Occipital lobe (tissue), 2 donors: ENCODE results near the gene LGALS3BP. TPM values are rescaled to one million over a fixed set of nuclear protein-coding genes. Genes with fewer than 3 reads are reported as not detected.
"Not testable (repeated sequence)": the region's sequence is repeated elsewhere in the genome, so short reads cannot be mapped to it uniquely, and the experiment has no call there.

ENCODE experiments used
- DNase-seq: peaks from one replicate; lab custom pipeline; 2025; lab: John Stamatoyannopoulos, UW
- total RNA-seq: library from RNA; depleted of rRNA; stranded (reverse); fragments of >200 nt; gene quantifications from one replicate; pipeline ENCODE4 v1.2.3, GENCODE V29; 2014

LGALS3BP gene
- total RNA-seq, 1 donor from 2014 or later, result 24.2 TPM

- no peak for DNase-seq
Measured at GRCh38 chr17:78965491-78965924, 14.2 kb downstream of the LGALS3BP start.

- no peak for DNase-seq
Measured at GRCh38 chr17:78963378-78963777, 16.3 kb downstream of the LGALS3BP start.

- not testable (repeated sequence) for DNase-seq
Measured at GRCh38 chr17:78962984-78963348, 16.8 kb downstream of the LGALS3BP start.

GRCh38 chr17:78962345-78962983 lies 17.3 kb downstream of the LGALS3BP start:
- DNase-seq, result no peak

- DNase-seq, result no peak
Measured at GRCh38 chr17:78961571-78961970, 18.2 kb downstream of the LGALS3BP start.

GRCh38 chr17:78960928-78961327 lies 18.8 kb downstream of the LGALS3BP start:
- DNase-seq, result no peak

GRCh38 chr17:78959803-78960202 lies 19.9 kb downstream of the LGALS3BP start:
- DNase-seq, result no peak

- DNase-seq, result no peak
Measured at GRCh38 chr17:78958641-78959127, 21.0 kb downstream of the LGALS3BP start.

GRCh38 chr17:78957128-78957527 lies 22.6 kb downstream of the LGALS3BP start:
- DNase-seq, result no peak

- no peak for DNase-seq
Measured at GRCh38 chr17:78956254-78956653, 23.5 kb downstream of the LGALS3BP start.

- DNase-seq, result no peak
Measured at GRCh38 chr17:78954684-78955083, 25.0 kb downstream of the LGALS3BP start.

GRCh38 chr17:78953356-78954350 lies 26.1 kb downstream of the LGALS3BP start:
- DNase-seq, result no peak

- no peak for DNase-seq
Measured at GRCh38 chr17:78952706-78953105, 27.0 kb downstream of the LGALS3BP start.

GRCh38 chr17:78951967-78952551 lies 27.7 kb downstream of the LGALS3BP start:
- DNase-seq, result no peak

- no peak for DNase-seq
Measured at GRCh38 chr17:78950870-78951269, 28.9 kb downstream of the LGALS3BP start.

GRCh38 chr17:78947235-78948149 lies 32.2 kb downstream of the LGALS3BP start:
- DNase-seq, result no peak

- DNase-seq, result no peak
Measured at GRCh38 chr17:78946631-78947030, 33.1 kb downstream of the LGALS3BP start.

- no peak for DNase-seq
Measured at GRCh38 chr17:78946131-78946530, 33.6 kb downstream of the LGALS3BP start.

GRCh38 chr17:78945455-78945854 lies 34.3 kb downstream of the LGALS3BP start:
- not testable (repeated sequence) for DNase-seq

GRCh38 chr17:78944956-78945355 lies 34.8 kb downstream of the LGALS3BP start:
- DNase-seq, result no peak

GRCh38 chr17:78944026-78944425 lies 35.7 kb downstream of the LGALS3BP start:
- DNase-seq, result no peak
